HTERT RPE-1 (cell line): ENCODE results near the gene SURF1.
"Not testable (repeated sequence)": the region's sequence is repeated elsewhere in the genome, so short reads cannot be mapped to it uniquely, and the experiment has no call there.

Experiments used
- in situ Hi-C: fragments of 300-500 bp; cut with MboI; formaldehyde crosslinking; loops from 4 replicates; pipeline ENCODE4 v1.14.3; 2020; ENCODE audit warnings: low sequenced_read_pairs

Gene SURF1

DNA sequence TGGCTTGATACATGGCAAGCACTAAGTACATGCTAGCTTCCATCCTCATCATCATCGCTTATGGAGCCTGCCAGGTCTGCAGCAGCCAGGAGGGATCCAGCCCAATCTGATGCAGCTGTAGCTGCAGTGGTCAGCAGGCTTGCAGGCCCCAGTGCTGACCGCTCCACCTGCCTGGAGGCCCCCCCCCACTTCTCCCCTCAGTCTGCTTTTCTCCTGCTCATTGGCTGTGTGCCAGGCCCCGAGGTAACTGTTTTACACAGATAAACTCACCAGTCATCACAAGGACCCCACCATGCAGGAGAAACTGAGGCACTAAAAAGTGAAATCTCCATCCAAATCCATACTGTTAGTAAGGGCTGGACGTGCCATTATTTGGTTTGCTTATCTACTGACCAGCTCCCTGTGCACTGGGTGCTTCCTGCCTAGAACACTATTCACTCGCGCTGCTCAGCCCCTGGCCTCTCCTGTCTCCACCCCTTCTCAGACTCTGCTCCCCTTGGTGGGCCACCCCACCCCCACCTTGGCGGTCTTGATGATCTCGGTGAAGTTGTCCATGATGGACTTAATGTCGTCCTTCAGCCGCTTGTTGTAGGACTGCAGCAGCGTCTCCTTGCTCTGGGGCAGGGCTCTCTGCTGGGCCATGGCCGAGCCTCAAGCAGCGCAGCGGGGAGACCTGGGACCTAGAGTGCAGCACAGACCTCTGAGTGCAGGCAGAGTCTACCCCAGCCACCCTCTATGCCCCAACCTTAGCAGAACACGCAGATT is 10.1 kb downstream of the SURF1 start:
- in situ Hi-C loops, result no loop called here

GRCh38 chr9:133345596-133345995 is 10.7 kb downstream of the SURF1 start:
- in situ Hi-C loops, result no loop called here

GRCh38 chr9:133344979-133345378 is 11.3 kb downstream of the SURF1 start:
- in situ Hi-C loops, result no loop called here

- in situ Hi-C loops, result no loop called here
These were observed 12.2 kb downstream of the SURF1 start for GRCh38 chr9:133344071-133344470.

DNA sequence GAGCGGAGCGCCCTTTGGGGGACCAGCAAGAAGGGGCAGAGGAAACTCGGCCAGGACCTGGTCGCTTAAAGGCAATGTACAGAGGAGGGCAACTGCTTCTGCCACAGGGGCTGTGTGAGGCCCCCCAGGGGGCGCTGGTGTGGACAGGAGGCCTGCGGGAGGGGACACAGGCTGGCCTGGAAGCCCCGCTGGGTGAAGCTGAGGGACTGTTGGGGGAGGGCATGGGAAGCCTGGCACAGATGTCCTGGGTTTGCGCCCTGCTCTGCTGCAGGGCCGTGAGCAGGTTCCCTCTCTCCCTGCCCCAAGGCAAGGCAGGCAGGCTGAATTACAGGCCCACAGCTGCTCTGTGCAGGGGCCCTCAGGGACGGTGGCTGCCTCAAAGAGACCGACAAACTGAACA is 13.7 kb downstream of the SURF1 start:
- in situ Hi-C loops, result no loop called here

GRCh38 chr9:133342069-133342406 is 14.2 kb downstream of the SURF1 start:
- in situ Hi-C loops, result no loop called here

- in situ Hi-C loops, result no loop called here
These were observed 14.8 kb downstream of the SURF1 start for GRCh38 chr9:133341369-133342068.

GRCh38 chr9:133340916-133341315 is 15.4 kb downstream of the SURF1 start:
- in situ Hi-C loops, result no loop called here

DNA sequence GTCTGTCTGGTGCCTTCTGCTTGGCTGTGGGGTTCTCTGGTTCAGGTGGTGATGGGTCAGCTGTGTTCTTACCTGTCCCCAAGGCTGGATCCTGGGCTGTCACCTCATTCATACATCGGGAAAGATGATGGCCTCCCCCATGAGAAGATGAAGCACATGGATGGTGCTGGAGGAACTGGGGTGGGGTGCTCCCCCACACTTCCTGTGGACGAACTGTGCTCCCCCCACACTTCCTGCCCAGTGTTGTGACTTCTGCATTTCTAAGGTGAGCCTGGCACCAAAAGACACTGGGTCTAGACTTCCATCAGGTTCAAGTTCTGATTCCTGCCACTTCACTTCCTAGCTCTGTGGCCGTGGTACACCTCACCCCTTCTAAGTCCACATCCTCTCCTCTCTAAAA is 16.0 kb downstream of the SURF1 start:
- in situ Hi-C loops, result no loop called here

- in situ Hi-C loops, result no loop called here
These were observed 16.6 kb downstream of the SURF1 start for GRCh38 chr9:133339641-133340040.

GRCh38 chr9:133335924-133336811 is 20.1 kb downstream of the SURF1 start, which contains the start of gene SURF6:
SURF6 (minus strand) TSS chr9:133336188; CDS start chr9:133336132, 56 bp downstream.
- in situ Hi-C loops, result no loop called here

GRCh38 chr9:133334888-133335287 is 21.4 kb downstream of the SURF1 start:
- in situ Hi-C loops, result not testable (repeated sequence)

GRCh38 chr9:133334161-133334560 is 22.1 kb downstream of the SURF1 start:
- in situ Hi-C loops, result no loop called here

- in situ Hi-C loops, result no loop called here
These were observed 22.7 kb downstream of the SURF1 start for GRCh38 chr9:133333566-133333965.

DNA sequence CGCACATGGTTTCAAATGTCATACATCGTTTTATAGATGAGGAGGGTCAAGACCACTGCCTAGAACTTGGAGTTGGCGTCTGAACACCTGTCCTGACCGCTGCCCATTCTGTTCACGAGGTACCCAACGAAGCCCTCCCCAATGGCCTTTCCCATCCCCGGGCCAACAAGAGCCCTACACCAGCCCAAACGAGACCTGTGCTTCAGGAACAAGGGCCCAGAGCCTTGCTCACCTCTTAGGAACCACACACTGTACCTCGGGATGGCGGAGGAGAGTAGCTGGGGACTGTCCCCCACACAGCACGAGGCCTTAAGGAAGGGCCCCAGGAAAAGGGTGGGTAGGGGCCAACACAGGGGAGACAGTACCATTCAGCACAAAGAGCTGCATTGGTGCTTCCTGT is 23.3 kb downstream of the SURF1 start:
- in situ Hi-C loops, result no loop called here

GRCh38 chr9:133332381-133332730 is 23.9 kb downstream of the SURF1 start:
- in situ Hi-C loops, result no loop called here

GRCh38 chr9:133331641-133332380 is 24.5 kb downstream of the SURF1 start:
- in situ Hi-C loops, result no loop called here

GRCh38 chr9:133331221-133331620 is 25.1 kb downstream of the SURF1 start:
- in situ Hi-C loops, result no loop called here

DNA sequence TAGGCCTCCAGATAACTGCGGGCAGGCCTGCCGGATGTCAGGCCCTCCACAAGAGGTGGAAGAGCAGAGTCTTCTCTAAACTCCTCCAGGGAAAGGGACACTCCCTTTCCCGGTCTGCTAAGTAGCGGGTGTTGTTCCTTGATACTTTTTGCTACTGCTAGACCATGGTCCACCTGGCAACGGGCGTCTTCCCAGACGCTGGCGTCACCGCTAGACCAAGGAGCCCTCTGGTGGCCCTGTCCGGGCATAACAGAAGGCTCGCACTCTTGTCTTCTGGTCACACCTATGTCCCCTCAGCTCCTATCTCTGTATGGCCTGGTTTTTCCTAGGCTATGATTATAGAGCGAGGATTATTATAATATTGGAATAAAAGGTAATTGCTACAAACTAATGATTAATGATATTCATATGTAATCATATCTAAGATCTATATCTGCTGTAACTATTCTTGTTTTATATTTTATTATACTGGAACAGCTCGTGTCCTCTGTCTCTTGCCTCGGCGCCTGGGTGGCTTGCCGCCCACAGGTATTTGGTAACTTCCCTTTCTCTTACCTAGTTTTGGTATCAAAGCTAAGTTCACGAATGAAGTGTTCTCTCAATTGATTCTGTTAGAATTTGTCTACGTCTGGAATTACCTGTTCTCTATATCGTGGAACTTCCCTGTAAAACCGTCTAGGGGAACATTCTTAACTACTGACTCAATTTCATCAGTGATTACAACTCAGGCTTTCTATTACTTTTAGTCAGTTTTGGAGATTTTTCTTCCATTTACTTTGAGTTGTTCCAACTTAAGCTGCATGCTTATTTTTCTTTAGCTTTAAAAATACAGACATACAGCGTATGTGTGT is 26.8 kb downstream of the SURF1 start:
- in situ Hi-C loops, result not testable (repeated sequence)
